ENCODE measurements around the gene KRTAP22-1. TPM values are rescaled to one million over a fixed set of nuclear protein-coding genes. Genes with fewer than 3 reads are reported as not detected.
A peak's percentile ranks its signal among the peaks of the same experiment; 100 is the strongest.

The KRTAP22-1 gene
- total RNA-seq, 1 donor from 2014 or later, result not detected

DNA sequence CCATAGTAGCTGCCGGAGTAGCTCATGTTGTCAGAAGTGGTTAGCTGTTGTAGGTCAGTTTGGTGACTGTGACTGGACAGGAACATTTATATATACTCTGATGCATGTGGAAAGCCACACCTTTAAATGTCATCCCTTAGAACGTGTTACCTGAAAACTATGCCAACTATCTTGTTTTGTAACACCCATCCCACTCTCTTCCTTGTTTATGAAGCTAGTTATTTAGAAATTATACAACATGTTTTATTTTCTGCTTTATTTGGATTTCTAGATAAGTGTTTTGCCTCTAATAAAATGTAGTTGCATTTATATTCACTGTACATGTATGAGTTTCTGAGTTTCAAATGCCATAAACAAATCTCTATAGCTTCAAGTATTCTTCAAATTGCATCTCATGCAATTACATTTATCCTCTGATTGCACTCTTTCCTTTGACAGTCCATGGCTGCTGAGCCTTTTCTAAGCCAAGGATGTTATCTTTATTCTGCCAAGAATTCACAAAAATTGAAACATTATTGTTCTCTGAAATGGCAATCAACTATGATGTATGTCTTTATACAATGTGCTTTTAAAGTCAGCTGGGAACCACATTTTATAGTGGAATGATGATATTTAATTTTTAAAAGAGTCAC is 39.5 kb upstream of the KRTAP22-1 start, which contains the start of gene KRTAP19-7:
KRTAP19-7 (minus strand) TSS at position 51 of the 632 bp plus-strand sequence; CDS start at position 26, 25 bp downstream.
- H2AFZ ChIP-seq (ENCODE audit: low read depth, low read length), result no peak within 1 kb of the TSS
- H3K9me3 ChIP-seq (ENCODE audit: insufficient read depth, low read depth, low read length), result no peaks in the 10 kb centered on the region
- no peaks in the 10 kb centered on the region for H3K4me1 Mint-ChIP-seq (ENCODE audit: low read depth, unreplicated experiment)
- H3K9me3 Mint-ChIP-seq (ENCODE audit: unreplicated experiment), result no peaks in the 10 kb centered on the region
- no peaks in the 10 kb centered on the region for H4K20me1 ChIP-seq (ENCODE audit: insufficient read depth, low read length)
- H3K4me1 ChIP-seq (ENCODE audit: insufficient read depth, low read length), result no peaks in the 10 kb centered on the region
- no peak within 1 kb of the TSS for H3K9ac ChIP-seq (ENCODE audit: low read length)
- H3K27ac ChIP-seq (ENCODE audit: low read depth, low read length), result no peak within 1 kb of the TSS
- no peaks in the 10 kb centered on the region for H3K36me3 ChIP-seq (ENCODE audit: insufficient read depth, low read length)
- no peak within 1 kb of the TSS for H3K4me3 ChIP-seq (ENCODE audit: insufficient read depth, low read depth, low read length)
- H3K36me3 Mint-ChIP-seq (ENCODE audit: low read depth, unreplicated experiment), result no peaks in the 10 kb centered on the region
- H3K79me2 ChIP-seq (ENCODE audit: insufficient read depth, low read length), result no peaks in the 10 kb centered on the region
- no peaks in the 10 kb centered on the region for H3K27me3 Mint-ChIP-seq (ENCODE audit: low read depth, unreplicated experiment)
- H3K27ac Mint-ChIP-seq (ENCODE audit: unreplicated experiment), result no peak within 1 kb of the TSS
- H3K4me3 Mint-ChIP-seq (ENCODE audit: unreplicated experiment), result no peak within 1 kb of the TSS
- DNase-seq (ENCODE audit: low read depth), result no peak
- no peak for FAIRE-seq
- no peak within 1 kb of the TSS for H3K4me2 ChIP-seq (ENCODE audit: low read length)
- H3K27me3 ChIP-seq (ENCODE audit: insufficient read depth, low read length), result no peaks in the 10 kb centered on the region
- no peak for TF ChIP-seq EZH2 (IDR thresholded peaks at IDR 0.05; ENCODE audit: insufficient read depth, low read length)
- TF ChIP-seq, protein P1, sequence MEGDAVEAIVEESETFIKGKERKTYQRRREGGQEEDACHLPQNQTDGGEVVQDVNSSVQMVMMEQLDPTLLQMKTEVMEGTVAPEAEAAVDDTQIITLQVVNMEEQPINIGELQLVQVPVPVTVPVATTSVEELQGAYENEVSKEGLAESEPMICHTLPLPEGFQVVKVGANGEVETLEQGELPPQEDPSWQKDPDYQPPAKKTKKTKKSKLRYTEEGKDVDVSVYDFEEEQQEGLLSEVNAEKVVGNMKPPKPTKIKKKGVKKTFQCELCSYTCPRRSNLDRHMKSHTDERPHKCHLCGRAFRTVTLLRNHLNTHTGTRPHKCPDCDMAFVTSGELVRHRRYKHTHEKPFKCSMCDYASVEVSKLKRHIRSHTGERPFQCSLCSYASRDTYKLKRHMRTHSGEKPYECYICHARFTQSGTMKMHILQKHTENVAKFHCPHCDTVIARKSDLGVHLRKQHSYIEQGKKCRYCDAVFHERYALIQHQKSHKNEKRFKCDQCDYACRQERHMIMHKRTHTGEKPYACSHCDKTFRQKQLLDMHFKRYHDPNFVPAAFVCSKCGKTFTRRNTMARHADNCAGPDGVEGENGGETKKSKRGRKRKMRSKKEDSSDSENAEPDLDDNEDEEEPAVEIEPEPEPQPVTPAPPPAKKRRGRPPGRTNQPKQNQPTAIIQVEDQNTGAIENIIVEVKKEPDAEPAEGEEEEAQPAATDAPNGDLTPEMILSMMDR (IDR thresholded peaks at IDR 0.05; ENCODE audit: insufficient read depth, low read depth, low read length), result no peak

DNA sequence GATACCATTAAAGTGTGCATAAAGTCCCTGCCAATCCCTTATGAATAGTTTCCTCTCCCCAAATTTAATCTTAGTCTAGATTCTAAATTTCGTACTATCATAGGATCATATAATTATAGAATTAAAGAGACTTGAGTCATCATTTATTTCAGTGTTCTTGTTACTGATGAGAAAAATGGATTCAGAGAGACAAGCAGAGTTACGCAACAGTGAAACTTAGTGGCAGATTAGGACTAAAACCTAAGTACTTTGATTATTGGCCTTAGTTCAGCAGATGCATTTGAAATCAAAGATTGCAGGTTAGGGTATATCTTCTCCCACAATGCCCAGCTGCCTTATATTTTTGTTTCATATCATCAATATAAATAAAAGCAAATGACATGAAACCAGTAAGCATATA is 38.9 kb upstream of the KRTAP22-1 start:
- H3K27me3 ChIP-seq (ENCODE audit: insufficient read depth, low read length), result no peaks in the 10 kb centered on the region
- FAIRE-seq (no peak), DNase-seq (ENCODE audit: low read depth) (no peak)
- no peak overlapping the region for H3K4me3 ChIP-seq (ENCODE audit: insufficient read depth, low read depth, low read length)
- no peak overlapping the region for H3K4me2 ChIP-seq (ENCODE audit: low read length)
- no peak overlapping the region for H3K27ac Mint-ChIP-seq (ENCODE audit: unreplicated experiment)
- H3K79me2 ChIP-seq (ENCODE audit: insufficient read depth, low read length), result no peaks in the 10 kb centered on the region
- no peaks in the 10 kb centered on the region for H3K36me3 ChIP-seq (ENCODE audit: insufficient read depth, low read length)
- no peaks in the 10 kb centered on the region for H3K4me1 ChIP-seq (ENCODE audit: insufficient read depth, low read length)
- no peak overlapping the region for H3K9ac ChIP-seq (ENCODE audit: low read length)
- no peaks in the 10 kb centered on the region for H3K27me3 Mint-ChIP-seq (ENCODE audit: low read depth, unreplicated experiment)
- no peaks in the 10 kb centered on the region for H3K9me3 Mint-ChIP-seq (ENCODE audit: unreplicated experiment)
- no peaks in the 10 kb centered on the region for H4K20me1 ChIP-seq (ENCODE audit: insufficient read depth, low read length)
- no peak for TF ChIP-seq EZH2 (IDR thresholded peaks at IDR 0.05; ENCODE audit: insufficient read depth, low read length)
- TF ChIP-seq, protein P1 (IDR thresholded peaks at IDR 0.05; ENCODE audit: insufficient read depth, low read depth, low read length), result no peak
- no peaks in the 10 kb centered on the region for H3K4me1 Mint-ChIP-seq (ENCODE audit: low read depth, unreplicated experiment)
- no peak overlapping the region for H3K27ac ChIP-seq (ENCODE audit: low read depth, low read length)
- no peak overlapping the region for H3K4me3 Mint-ChIP-seq (ENCODE audit: unreplicated experiment)
- no peaks in the 10 kb centered on the region for H3K9me3 ChIP-seq (ENCODE audit: insufficient read depth, low read depth, low read length)
- H3K36me3 Mint-ChIP-seq (ENCODE audit: low read depth, unreplicated experiment), result no peaks in the 10 kb centered on the region
- H2AFZ ChIP-seq (ENCODE audit: low read depth, low read length), result no peak overlapping the region

DNA sequence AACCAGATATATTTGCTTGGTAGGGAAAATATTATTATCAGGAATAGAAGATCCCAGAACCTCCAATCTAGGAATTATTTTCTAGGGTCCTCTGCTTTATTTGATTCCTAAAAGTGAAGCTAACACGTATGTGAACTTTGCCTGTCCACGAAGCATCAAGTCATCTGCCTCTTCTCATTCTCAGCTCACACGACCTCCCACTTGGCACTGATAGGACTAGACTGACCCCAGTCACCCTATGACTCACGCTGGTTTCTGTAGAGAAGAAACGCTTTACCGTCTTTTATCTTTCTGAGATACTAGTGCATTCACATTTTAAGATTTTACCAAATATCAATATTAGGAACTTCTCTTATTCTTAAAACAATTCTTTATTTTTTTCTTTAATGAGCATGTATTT is 37.8 kb upstream of the KRTAP22-1 start:
- no peaks in the 10 kb centered on the region for H3K4me1 Mint-ChIP-seq (ENCODE audit: low read depth, unreplicated experiment)
- Histone ChIP-seq H3K4me3 (ENCODE audit: insufficient read depth, low read depth, low read length) (no peak overlapping the region), H3K4me2 (ENCODE audit: low read length) (no peak overlapping the region), H3K36me3 (ENCODE audit: insufficient read depth, low read length) (no peaks in the 10 kb centered on the region), H3K4me1 (ENCODE audit: insufficient read depth, low read length) (no peaks in the 10 kb centered on the region), H4K20me1 (ENCODE audit: insufficient read depth, low read length) (no peaks in the 10 kb centered on the region), H3K27me3 (ENCODE audit: insufficient read depth, low read length) (no peaks in the 10 kb centered on the region), H3K9ac (ENCODE audit: low read length) (no peak overlapping the region), H3K9me3 (ENCODE audit: insufficient read depth, low read depth, low read length) (no peaks in the 10 kb centered on the region), H2AFZ (ENCODE audit: low read depth, low read length) (no peak overlapping the region), H3K27ac (ENCODE audit: low read depth, low read length) (no peak overlapping the region), H3K79me2 (ENCODE audit: insufficient read depth, low read length) (no peaks in the 10 kb centered on the region)
- no peak overlapping the region for H3K4me3 Mint-ChIP-seq (ENCODE audit: unreplicated experiment)
- no peaks in the 10 kb centered on the region for H3K9me3 Mint-ChIP-seq (ENCODE audit: unreplicated experiment)
- TF ChIP-seq, protein P1 (IDR thresholded peaks at IDR 0.05; ENCODE audit: insufficient read depth, low read depth, low read length), result no peak
- H3K27ac Mint-ChIP-seq (ENCODE audit: unreplicated experiment), result peak overlapping the region; percentile 84
- FAIRE-seq, result no peak
- H3K27me3 Mint-ChIP-seq (ENCODE audit: low read depth, unreplicated experiment), result no peaks in the 10 kb centered on the region
- DNase-seq (ENCODE audit: low read depth), result no peak
- no peaks in the 10 kb centered on the region for H3K36me3 Mint-ChIP-seq (ENCODE audit: low read depth, unreplicated experiment)

Measured in astrocyte (in vitro differentiated cells and primary cell).